Measurements from ENCODE around the gene NCKAP5. TPM values are rescaled to one million over a fixed set of nuclear protein-coding genes. Genes with fewer than 3 reads are reported as not detected.

The NCKAP5 gene
- total RNA-seq, 1 experiment from 2014 or later: 3.2 TPM

DNA sequence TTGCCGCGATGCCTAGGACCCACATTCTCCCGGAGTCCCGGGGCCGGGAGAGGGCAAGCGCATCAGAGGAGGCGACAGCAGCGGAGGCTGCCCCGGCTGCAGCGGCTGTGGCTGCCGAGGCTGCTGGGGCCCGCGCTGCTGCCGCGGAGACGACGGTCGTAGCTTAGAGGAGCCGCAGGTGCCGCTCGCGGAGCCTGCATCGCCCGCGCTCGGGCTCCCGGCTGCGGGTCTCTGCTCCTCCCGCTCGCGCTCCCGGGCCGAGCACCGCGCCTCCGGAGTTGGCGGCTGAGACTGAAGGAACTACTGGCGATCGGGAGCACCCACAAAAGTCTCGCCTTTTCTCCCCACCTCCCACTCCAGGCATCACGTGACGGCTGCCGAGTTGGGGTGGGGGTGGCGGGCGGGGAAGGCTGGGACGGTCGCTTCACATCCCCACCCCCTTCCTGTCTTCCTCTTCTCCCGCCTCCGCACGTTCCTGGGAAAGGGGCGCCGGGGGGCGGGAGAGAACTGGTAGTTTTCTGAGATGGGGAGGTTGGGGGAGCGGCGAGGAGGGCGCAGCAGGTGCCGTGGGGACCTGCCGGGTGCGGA, 898.3 kb downstream of the NCKAP5 start, which contains the start of gene LYPD1:
Gene LYPD1, minus strand, starts transcription at position 298 of the 588 bp plus-strand sequence. Its CDS starts 273 bp downstream, at position 25.
- no peaks in the 10 kb centered on the region for H3F3A ChIP-seq (ENCODE audit: low read length, unreplicated experiment)
- peak; percentile 39 for ATAC-seq
- H3K9ac ChIP-seq (ENCODE audit: low read length): peak within 1 kb of the TSS; percentile 4; the same call in 1 of the 2 replicates
- peak; percentile 45 for DNase-seq
- H3K9me2 ChIP-seq (replicated peaks; ENCODE audit: low read length): no peaks in the 10 kb centered on the region
- intact Hi-C loops (cut with micrococcal nuclease): loop anchor here (1.0 to 10.0 kb wide), 10 partner anchors 123 to 1175 kb away; partner anchors contain the start of gene NCKAP5
- no peaks in the 10 kb centered on the region for H4K20me1 ChIP-seq (ENCODE audit: low read length)
- peak within 1 kb of the TSS; percentile 84 for H2AFZ ChIP-seq (ENCODE audit: low read length)
- H3K36me3 ChIP-seq (ENCODE audit: low read depth, low read length): no peaks in the 10 kb centered on the region
- H3K9me3 ChIP-seq (ENCODE audit: low read length): no peaks in the 10 kb centered on the region
- peak within 1 kb of the TSS; percentile 98 for H3K4me2 ChIP-seq (ENCODE audit: low read length)
- peaks cover 24% of the 10 kb centered on the region for H3K4me1 ChIP-seq (ENCODE audit: insufficient read depth, low read length)
- peak within 1 kb of the TSS; percentile 13; the same call in 1 of the 2 replicates for H3K27ac ChIP-seq (ENCODE audit: low read length)
- peak within 1 kb of the TSS; percentile 78 for H3K4me3 ChIP-seq (ENCODE audit: low read length)
- no peaks in the 10 kb centered on the region for H3K79me2 ChIP-seq (ENCODE audit: low read length)
- H3K27me3 ChIP-seq (ENCODE audit: low read length): no peaks in the 10 kb centered on the region
- TF ChIP-seq EZH2 (IDR thresholded peaks at IDR 0.05; ENCODE audit: low read length, unreplicated experiment) (no peak), EZH2phosphoT487 (IDR thresholded peaks at IDR 0.05; ENCODE audit: borderline replicate concordance, low read length) (no peak)
- TF ChIP-seq, protein P1, sequence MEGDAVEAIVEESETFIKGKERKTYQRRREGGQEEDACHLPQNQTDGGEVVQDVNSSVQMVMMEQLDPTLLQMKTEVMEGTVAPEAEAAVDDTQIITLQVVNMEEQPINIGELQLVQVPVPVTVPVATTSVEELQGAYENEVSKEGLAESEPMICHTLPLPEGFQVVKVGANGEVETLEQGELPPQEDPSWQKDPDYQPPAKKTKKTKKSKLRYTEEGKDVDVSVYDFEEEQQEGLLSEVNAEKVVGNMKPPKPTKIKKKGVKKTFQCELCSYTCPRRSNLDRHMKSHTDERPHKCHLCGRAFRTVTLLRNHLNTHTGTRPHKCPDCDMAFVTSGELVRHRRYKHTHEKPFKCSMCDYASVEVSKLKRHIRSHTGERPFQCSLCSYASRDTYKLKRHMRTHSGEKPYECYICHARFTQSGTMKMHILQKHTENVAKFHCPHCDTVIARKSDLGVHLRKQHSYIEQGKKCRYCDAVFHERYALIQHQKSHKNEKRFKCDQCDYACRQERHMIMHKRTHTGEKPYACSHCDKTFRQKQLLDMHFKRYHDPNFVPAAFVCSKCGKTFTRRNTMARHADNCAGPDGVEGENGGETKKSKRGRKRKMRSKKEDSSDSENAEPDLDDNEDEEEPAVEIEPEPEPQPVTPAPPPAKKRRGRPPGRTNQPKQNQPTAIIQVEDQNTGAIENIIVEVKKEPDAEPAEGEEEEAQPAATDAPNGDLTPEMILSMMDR (conservative IDR thresholded peaks at IDR 0.05; ENCODE audit: low read depth, low read length): no peak
- POLR2A ChIA-PET (ENCODE audit: unreplicated experiment): interaction anchor here (0.5 to 0.7 kb wide), 2 partner anchors 123 to 316 kb away, joined by 3 to 9 read pairs; no protein-coding TSS in a partner anchor
- CTCF ChIA-PET: interaction anchor here (1.1 kb wide), 1 partner anchor 477 kb away, joined by 3 read pairs; no protein-coding TSS in a partner anchor
- no TSS peak for BruUV-seq (replicated peaks)

DNA sequence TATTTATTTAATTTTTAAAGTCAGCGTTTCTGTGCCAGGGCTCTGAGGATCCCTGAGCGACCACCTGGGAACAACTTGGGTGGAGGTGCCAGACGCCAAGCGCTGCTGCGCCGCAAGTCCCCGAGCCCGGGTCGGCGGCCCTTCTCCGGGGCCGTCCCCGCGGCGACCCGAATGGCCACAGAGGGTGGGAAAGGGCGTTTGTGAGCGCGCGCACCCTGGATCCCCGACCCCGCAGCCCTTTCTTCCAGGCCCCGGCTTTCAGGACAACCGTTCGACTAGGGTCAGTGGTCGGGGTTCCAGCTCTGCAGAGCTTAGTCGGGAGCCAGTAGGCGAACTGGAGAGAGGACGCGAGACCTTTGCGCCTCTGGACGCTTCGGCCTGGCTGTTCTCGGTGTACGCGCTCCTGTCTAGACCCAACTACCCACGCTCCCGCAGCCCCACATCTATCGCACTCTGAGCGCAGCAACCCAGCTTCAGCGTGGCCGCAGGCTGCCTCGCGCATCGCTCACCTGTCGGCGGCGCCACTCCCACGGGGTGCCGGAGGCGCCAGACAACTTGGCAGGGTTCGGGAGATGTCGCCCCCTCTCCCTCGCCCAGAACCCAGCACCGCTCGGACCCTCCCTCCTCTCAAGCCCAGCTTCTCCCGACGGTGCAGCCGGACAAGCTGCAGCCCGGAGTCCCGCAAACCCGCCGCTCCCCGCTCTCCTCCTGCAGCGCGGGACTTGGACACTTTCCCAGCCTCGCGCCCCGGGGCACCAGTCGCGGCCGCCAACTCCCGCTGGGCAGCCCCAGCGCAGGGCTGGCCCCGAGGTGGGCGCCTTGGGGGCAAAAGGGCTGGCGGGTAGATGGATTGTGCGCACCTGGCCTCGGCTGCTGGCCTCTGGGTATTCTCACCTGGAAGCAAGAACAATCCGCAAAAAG, 899.0 kb downstream of the NCKAP5 start:
- peaks cover 24% of the 10 kb centered on the region for H3K4me1 ChIP-seq (ENCODE audit: insufficient read depth, low read length)
- no peaks in the 10 kb centered on the region for H3K9me3 ChIP-seq (ENCODE audit: low read length)
- no peaks in the 10 kb centered on the region for H3K27me3 ChIP-seq (ENCODE audit: low read length)
- H3F3A ChIP-seq (ENCODE audit: low read length, unreplicated experiment): no peaks in the 10 kb centered on the region
- DNase-seq (peak; percentile 46), ATAC-seq (peak; percentile 25)
- no peaks in the 10 kb centered on the region for H3K9me2 ChIP-seq (replicated peaks; ENCODE audit: low read length)
- H4K20me1 ChIP-seq (ENCODE audit: low read length): no peaks in the 10 kb centered on the region
- TF ChIP-seq EZH2phosphoT487 (IDR thresholded peaks at IDR 0.05; ENCODE audit: borderline replicate concordance, low read length) (no peak), EZH2 (IDR thresholded peaks at IDR 0.05; ENCODE audit: low read length, unreplicated experiment) (no peak)
- TF ChIP-seq, protein P1 (conservative IDR thresholded peaks at IDR 0.05; ENCODE audit: low read depth, low read length): peak; percentile 56
- H3K36me3 ChIP-seq (ENCODE audit: low read depth, low read length): no peaks in the 10 kb centered on the region
- H3K9ac ChIP-seq (ENCODE audit: low read length): 0 out of 2 replicates have a peak overlapping the region, but pooled peaks have one; percentile 4
- H2AFZ ChIP-seq (ENCODE audit: low read length): peak overlapping the region; percentile 84
- no peak overlapping the region for H3K27ac ChIP-seq (ENCODE audit: low read length)
- CTCF ChIA-PET: interaction anchor here (0.8 to 1.2 kb wide), 4 partner anchors 122 to 478 kb away, joined by 3 to 4 read pairs (median 3); no protein-coding TSS in a partner anchor
- BruUV-seq (replicated peaks): no TSS peak
- H3K79me2 ChIP-seq (ENCODE audit: low read length): no peaks in the 10 kb centered on the region
- POLR2A ChIA-PET (ENCODE audit: unreplicated experiment): interaction anchor here (0.5 to 0.7 kb wide), 2 partner anchors 122 to 317 kb away, joined by 3 to 9 read pairs; no protein-coding TSS in a partner anchor
- intact Hi-C loops (cut with micrococcal nuclease): no loop called here
- H3K4me2 ChIP-seq (ENCODE audit: low read length): peak overlapping the region; percentile 98
- H3K4me3 ChIP-seq (ENCODE audit: low read length): peak overlapping the region; percentile 78

All from PC-3 (cell line).